GM19035 (cell line): ENCODE measurements around the gene BNIP5.

Experiments used
- ATAC-seq: cut with Tn5 transposase; IDR thresholded peaks from one replicate; pipeline ENCODE4 v1.9.1; 2021; ENCODE audit not compliant: unreplicated experiment

BNIP5 gene

GRCh38 chr6:36326356-36326995 is 10.2 kb downstream of the BNIP5 start:
- no peak for ATAC-seq

- ATAC-seq = no peak
Measured at GRCh38 chr6:36324715-36325114, 12.0 kb downstream of the BNIP5 start.

GRCh38 chr6:36324191-36324590 is 12.5 kb downstream of the BNIP5 start:
- no peak for ATAC-seq

DNA sequence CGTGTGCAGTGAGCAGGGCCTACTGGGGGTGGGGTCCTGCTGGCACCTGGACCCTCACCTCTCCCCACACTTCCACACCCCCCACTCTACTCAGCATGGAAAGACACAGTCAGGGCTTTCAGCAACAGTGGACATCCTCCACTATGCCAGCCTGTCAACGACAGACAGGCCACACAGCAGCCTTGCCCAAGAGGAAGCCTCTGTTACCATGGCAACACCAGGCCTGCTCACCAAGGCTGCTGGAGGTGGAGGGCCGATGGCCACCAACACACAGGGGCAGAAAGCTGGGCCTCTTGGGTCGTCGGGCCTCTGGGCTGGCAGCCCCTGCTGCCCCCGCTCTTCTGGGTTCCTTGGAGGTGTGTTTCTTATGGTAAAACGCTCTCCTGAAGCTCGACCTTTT is 13.6 kb downstream of the BNIP5 start:
- ATAC-seq = no peak

- ATAC-seq = no peak
Measured at GRCh38 chr6:36322591-36322990, 14.1 kb downstream of the BNIP5 start.

- no peak for ATAC-seq
Measured at GRCh38 chr6:36320475-36320874, 16.2 kb downstream of the BNIP5 start.

GRCh38 chr6:36319821-36320220 is 16.9 kb downstream of the BNIP5 start:
- ATAC-seq = no peak

GRCh38 chr6:36319436-36319762 is 17.3 kb downstream of the BNIP5 start:
- ATAC-seq = no peak

GRCh38 chr6:36318690-36319435 is 17.8 kb downstream of the BNIP5 start:
- ATAC-seq = no peak

DNA sequence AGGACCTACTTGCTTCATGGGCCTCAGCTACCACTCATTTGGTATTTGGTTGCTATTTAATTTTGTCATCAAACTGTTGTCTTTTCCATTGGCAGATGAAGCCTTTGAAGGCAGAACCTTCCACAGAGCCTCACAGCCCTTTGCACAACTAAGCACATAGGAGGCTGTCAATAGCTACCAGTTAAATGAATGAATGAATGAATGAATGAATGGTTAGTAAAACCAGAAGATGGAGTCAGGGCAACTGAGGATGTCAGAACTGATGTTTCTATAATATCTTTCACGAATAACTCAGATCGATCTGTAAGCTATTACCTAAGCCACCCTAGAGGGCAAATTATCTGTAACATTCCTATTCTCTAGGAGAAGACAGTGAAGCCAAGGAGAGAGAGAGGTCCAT is 19.1 kb downstream of the BNIP5 start:
- ATAC-seq = no peak

DNA sequence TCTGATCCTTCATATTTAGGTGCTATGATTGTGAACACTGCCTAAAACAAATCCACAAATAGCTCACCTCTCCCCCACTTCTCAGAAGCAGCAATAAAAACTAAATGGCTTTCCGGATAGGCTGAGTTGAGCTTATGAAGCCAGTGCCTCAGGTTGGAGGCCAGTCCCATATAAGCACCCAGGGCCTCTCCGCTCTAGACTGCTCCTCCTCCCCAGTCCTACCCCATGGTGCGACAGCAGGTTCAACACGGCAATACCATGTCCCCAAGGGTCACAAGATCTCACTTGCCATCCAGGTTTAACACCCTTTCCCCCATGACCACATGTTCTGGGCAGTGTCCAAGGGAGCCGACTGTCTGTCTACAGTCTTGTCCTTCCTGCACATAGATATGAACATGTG is 20.8 kb downstream of the BNIP5 start:
- no peak for ATAC-seq

GRCh38 chr6:36314221-36315014 is 22.3 kb downstream of the BNIP5 start:
- ATAC-seq = no peak

DNA sequence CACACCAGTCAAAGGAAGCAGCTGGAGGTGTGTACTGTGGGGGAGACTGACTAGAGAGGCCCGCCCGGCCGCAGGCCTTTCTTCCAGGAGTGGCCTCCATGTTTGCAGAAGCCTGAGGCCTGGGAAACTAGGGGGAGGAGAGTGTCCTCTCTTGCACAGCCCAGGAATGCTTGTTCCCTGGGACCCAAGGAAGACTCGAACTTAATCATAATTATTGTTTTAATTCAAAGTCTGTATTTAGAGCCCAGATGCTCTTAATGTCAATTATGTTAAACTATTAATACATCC is 23.1 kb downstream of the BNIP5 start:
- ATAC-seq = no peak

- no peak for ATAC-seq
Measured at GRCh38 chr6:36312854-36313648, 23.6 kb downstream of the BNIP5 start.

- no peak for ATAC-seq
Measured at GRCh38 chr6:36309900-36310299, 26.8 kb downstream of the BNIP5 start.

- ATAC-seq = no peak
Measured at GRCh38 chr6:36309203-36309602, 27.5 kb downstream of the BNIP5 start.

DNA sequence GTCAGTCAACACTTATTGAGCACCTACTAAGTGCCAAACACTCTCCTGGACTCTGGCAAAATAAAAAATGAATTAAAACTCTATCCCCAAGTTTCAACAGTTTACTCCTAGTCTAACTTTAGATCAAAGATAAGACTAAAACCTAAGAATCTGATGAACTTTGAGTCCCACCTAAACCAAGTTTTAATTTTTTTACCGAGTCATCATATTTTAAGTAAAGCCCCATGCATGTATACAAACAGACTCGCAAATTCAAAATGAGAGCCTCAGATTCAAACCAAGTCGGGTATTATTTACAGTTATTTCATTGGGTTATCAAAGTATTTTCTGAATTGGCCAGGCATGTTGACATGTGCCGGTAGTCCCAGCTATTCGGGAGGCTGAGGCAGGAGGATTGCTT is 28.2 kb downstream of the BNIP5 start:
- ATAC-seq = no peak

GRCh38 chr6:36306375-36306774 is 30.3 kb downstream of the BNIP5 start:
- no peak for ATAC-seq

DNA sequence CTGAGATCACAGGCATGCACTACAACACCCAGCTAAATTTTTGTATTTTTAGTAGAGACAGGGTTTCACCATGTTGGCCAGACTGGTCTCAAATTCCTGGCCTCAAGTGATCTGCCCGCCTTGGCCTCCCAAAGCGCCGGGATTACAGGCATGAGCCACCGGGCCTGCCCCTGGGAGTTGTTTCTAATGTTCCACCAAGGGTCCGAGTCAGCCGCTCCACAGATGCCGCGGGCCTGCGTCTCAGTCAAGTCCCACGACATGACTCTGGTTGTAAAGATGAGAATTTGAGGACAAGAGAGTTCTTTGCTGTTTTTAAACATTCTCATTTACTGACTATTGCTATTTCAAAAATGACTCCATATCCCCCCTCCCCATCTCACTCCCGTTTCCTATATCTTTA is 30.8 kb downstream of the BNIP5 start:
- no peak for ATAC-seq

- ATAC-seq = peak; percentile 73
Measured at GRCh38 chr6:36302227-36302976, 34.3 kb downstream of the BNIP5 start.

- ATAC-seq = no peak
Measured at GRCh38 chr6:36301781-36302180, 34.9 kb downstream of the BNIP5 start.
